IgD-negative memory B cell (primary cell): Measurements from ENCODE around the gene CCL21. TPM values are rescaled to one million over a fixed set of nuclear protein-coding genes. Genes with fewer than 3 reads are reported as not detected.
"Not testable (repeated sequence)": the region's sequence is repeated elsewhere in the genome, so short reads cannot be mapped to it uniquely, and the experiment has no call there.

Source experiments
- H3K27ac Mint-ChIP-seq, 3 donors: one replicate each; pipeline ENCODE4 v1.8.0; 2020 to 2022; ENCODE audit warnings: mild to moderate bottlenecking in 3 of 3, mixed read lengths in 3 of 3, moderate library complexity in 1 of 3
- H3K27me3 Mint-ChIP-seq: one replicate; pipeline ENCODE4 v1.8.0; 2021; ENCODE audit warnings: mixed read lengths
- H3K36me3 Mint-ChIP-seq: one replicate; pipeline ENCODE4 v1.8.0; 2020; ENCODE audit warnings: mild to moderate bottlenecking, mixed read lengths
- H3K4me1 Mint-ChIP-seq, 3 donors: one replicate each; pipeline ENCODE4 v1.8.0; 2020 to 2022; ENCODE audit warnings: mixed read lengths in 3 of 3, mild to moderate bottlenecking in 1 of 3
- H3K4me3 Mint-ChIP-seq, 4 donors: one replicate each; pipeline ENCODE4 v1.8.0; 2020 to 2022; ENCODE audit warnings: mild to moderate bottlenecking in 4 of 4, mixed read lengths in 4 of 4, moderate library complexity in 3 of 4
- H3K9me3 Mint-ChIP-seq, 3 donors: one replicate each; pipeline ENCODE4 v1.8.0; 2020 to 2021; ENCODE audit warnings: mixed read lengths in 3 of 3, mild to moderate bottlenecking in 1 of 3
- polyA plus RNA-seq: library from polyadenylated mRNA; unstranded; fragments of 300-500 nt; fragmentation: Illumina TruSeq; gene quantifications from one replicate; pipeline ENCODE4 v1.2.3, GENCODE V29; 2021

Gene CCL21, protein sequence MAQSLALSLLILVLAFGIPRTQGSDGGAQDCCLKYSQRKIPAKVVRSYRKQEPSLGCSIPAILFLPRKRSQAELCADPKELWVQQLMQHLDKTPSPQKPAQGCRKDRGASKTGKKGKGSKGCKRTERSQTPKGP
- polyA plus RNA-seq = not detected

DNA sequence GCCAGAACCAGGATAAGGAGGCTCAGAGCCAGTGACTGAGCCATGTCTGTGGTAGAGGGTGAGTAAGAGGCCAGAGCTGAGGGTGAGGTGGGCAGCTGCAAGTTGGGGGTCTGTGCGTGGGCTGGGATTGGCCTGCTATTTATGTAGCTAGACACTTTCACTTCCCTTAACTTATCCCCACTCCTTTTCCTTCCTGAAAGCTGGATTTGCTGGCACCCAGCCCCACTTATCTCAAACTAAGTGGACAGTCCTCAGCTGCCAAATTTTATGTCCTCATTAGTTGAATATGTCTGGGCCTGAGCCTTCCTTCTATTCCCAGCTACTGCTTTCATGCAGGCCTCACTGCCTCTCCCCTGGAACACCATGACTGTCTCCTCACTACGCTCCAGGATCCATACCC, at the start of gene CCL21:
Gene CCL21, minus strand, starts transcription at position 114 of the 400 bp plus-strand sequence. Its CDS starts 70 bp downstream, at position 44.
- no peaks in the 10 kb centered on the region for H3K4me1 Mint-ChIP-seq
- no peak within 1 kb of the TSS for H3K27ac Mint-ChIP-seq
- H3K9me3 Mint-ChIP-seq = peaks cover 0 to 5% (median 0%) of the 10 kb centered on the region in 3 donors
- no peak within 1 kb of the TSS for H3K4me3 Mint-ChIP-seq
- peaks cover 5% of the 10 kb centered on the region for H3K36me3 Mint-ChIP-seq
- peaks cover 5% of the 10 kb centered on the region for H3K27me3 Mint-ChIP-seq

DNA sequence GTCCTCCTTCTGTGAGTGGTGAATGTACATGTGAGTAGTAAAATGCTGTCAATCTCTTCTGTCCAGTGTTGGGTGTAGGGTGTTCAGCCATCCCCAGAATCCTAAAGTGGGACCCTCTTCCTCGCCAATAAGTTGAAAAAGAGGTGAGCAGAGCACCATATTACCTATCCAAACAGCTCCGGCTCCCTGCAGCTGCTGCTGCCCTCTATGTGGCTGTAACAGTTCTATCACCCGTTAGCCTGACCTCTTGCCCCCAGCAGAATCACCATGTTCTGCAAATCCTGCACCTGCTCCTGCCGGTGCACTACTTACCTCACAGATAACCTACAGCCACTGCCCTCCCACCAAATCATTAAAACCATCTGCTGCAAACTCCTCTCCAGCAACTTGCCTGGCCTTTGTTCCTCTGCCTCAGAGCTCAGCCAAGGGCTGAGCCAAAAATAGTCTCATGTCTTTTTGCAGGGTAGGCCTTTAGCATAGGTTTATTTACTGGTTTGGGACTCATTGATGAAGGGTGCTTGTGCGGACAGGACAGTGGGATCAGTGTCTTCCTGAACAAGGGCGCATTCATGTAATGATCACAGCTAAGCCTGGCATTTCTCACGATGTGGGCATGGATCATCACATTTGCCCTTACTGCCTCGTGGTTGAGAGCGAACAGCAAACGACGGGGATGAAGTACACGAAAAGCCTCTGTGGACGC, 49.6 kb upstream of the CCL21 start:
- Mint-ChIP-seq H3K27me3 (peaks cover 24% of the 10 kb centered on the region), H3K4me1 (peaks cover 0 to 1% (median under 1%) of the 10 kb centered on the region in 3 donors), H3K4me3 (no peak overlapping the region), H3K27ac (no peak overlapping the region), H3K9me3 (peaks cover 0 to 4% (median 0%) of the 10 kb centered on the region in 3 donors), H3K36me3 (no peaks in the 10 kb centered on the region)

DNA sequence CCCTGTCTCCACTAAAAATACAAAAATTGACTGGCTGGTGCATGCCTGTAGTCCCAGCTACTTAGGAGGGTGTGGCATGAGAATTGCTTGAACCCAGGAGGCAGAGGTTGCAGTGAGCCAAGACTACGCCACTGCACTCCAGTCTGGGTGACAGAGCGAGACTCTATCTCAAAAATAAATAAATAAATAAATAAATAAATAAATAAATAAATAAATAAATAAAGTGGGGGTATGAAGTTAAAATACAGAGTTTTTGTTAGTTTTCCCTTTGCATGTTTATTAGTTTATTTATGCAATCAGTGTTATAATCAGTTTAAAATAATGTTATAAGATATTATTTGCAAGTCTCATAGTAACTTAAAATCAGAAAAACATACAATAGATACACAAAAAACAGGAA, 40.4 kb upstream of the CCL21 start:
- H3K36me3 Mint-ChIP-seq, H3K27ac Mint-ChIP-seq, H3K9me3 Mint-ChIP-seq, H3K4me3 Mint-ChIP-seq: not testable (repeated sequence)
- H3K4me1 Mint-ChIP-seq = peaks cover 1 to 11% (median 4%) of the 10 kb centered on the region in 3 donors
- H3K27me3 Mint-ChIP-seq = peaks cover 23% of the 10 kb centered on the region

DNA sequence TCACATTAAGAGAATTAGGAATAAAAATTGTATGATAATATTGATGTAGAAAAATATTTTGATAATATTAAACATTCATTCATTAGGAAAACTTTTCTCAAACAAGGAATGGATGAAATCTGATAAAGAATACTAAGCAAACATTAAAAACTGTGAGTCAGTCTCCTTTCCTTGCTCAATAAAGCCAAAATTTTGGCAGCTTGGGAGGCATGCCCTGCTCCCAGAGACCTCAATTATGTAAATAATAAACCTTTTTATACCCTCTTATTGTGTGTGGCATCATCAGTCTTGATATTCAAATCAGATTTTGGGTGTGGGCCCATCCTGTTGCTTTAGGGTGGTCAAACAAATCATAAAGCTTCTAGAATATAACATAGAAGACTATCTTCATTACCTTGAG, 36.6 kb upstream of the CCL21 start:
- H3K4me1 Mint-ChIP-seq = no peaks in the 10 kb centered on the region
- peaks cover 24% of the 10 kb centered on the region for H3K27me3 Mint-ChIP-seq

DNA sequence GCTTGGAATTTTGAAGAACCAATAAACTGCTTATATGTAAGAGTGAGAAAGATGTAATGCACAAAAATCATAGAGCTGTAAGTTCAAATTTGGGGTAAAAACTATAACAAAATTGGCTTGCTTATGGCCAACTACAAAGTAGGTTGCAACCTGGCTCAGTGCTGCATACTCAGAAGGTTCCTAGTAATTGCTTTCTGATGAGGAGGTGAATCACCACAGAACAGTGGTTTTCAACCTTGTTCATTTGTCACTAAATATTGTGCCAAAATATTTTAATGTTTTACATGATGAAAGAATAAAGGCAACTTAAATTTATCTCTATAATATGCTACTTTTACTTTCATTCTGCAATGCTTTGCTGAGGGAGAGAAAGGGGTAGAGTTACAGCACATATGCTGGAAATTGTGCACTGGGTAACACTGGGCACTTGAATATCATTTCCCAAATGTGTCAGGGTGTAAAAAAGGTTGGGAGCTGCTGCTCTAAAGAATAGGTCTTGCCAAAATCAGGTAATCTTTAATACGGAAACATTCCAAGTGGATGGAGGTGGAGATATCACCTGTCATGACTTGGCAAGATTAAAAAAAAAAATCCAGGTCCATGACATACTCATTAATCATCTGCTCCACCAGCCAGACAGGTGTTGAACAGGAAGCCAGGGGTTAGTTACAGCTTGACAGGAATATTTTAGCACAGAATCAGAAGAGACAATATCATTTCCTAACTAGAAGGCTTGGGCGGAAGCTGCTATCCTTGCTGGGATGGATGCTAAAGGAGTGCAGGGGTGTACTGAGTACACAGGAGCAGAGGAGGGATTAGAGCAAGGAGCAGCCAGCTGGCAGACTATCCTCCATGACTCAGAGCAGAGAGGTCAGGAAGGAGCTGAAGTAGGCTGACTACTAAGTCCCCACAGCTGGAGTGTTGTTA, 34.6 kb upstream of the CCL21 start:
- peaks cover 0 to 5% (median 5%) of the 10 kb centered on the region in 3 donors for H3K9me3 Mint-ChIP-seq
- H3K27me3 Mint-ChIP-seq = peaks cover 21% of the 10 kb centered on the region
- no peak overlapping the region for H3K27ac Mint-ChIP-seq
- H3K36me3 Mint-ChIP-seq = peaks cover 1% of the 10 kb centered on the region
- H3K4me3 Mint-ChIP-seq = no peak overlapping the region
- H3K4me1 Mint-ChIP-seq = no peaks in the 10 kb centered on the region

More for the DNA sequence above, 36.6 kb upstream of the CCL21 start:
- Mint-ChIP-seq H3K27ac (no peak overlapping the region), H3K9me3 (peaks cover 0 to 5% (median 5%) of the 10 kb centered on the region in 3 donors), H3K4me3 (no peak overlapping the region), H3K36me3 (peaks cover 1% of the 10 kb centered on the region)

DNA sequence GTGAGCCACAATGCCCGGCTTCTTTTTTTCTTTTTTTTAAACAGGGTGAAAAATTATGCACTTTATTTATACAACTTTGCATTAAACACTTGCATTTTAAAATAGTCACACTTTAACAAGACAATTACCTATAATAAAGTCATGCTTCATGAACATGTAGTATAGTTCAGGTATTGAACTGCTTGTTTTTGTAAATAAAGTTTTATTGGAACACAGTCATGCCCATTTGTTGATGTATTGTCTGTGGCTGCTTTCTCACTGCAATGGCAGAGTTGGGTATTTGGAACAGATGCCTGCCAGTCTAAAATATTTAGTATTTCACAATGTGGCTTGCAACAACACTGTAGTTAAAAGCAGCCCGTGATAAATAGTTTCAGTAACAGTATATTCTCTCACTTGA, 32.8 kb upstream of the CCL21 start:
- H3K9me3 Mint-ChIP-seq = peaks cover 0 to 5% (median 4%) of the 10 kb centered on the region in 3 donors
- H3K27me3 Mint-ChIP-seq = peaks cover 20% of the 10 kb centered on the region
- no peak overlapping the region for H3K27ac Mint-ChIP-seq
- no peak overlapping the region for H3K4me3 Mint-ChIP-seq
- H3K4me1 Mint-ChIP-seq = no peaks in the 10 kb centered on the region
- no peaks in the 10 kb centered on the region for H3K36me3 Mint-ChIP-seq

DNA sequence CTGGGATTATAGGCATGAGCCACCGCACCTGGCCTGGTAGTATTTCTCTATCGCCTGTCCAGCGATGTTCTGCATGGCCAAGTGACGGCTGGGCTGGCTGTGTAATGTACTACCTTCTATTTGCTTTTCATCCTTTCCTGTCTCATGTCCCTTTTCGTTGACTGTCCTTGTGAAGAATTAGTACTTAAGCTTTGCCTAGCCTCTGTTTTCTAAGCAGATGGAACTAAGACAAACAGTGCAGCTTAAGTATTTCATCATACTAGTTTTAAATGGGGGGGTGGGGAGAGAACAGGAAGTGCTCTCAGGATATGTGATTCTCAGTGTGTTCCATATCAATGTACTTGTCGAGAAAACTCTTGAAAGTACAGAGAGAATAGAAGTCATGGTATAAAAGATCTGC, 31.7 kb upstream of the CCL21 start:
- no peak overlapping the region for H3K27ac Mint-ChIP-seq
- H3K9me3 Mint-ChIP-seq = no peaks in the 10 kb centered on the region
- no peaks in the 10 kb centered on the region for H3K36me3 Mint-ChIP-seq
- no peak overlapping the region for H3K4me3 Mint-ChIP-seq
- peaks cover 15% of the 10 kb centered on the region for H3K27me3 Mint-ChIP-seq
- H3K4me1 Mint-ChIP-seq = no peaks in the 10 kb centered on the region

DNA sequence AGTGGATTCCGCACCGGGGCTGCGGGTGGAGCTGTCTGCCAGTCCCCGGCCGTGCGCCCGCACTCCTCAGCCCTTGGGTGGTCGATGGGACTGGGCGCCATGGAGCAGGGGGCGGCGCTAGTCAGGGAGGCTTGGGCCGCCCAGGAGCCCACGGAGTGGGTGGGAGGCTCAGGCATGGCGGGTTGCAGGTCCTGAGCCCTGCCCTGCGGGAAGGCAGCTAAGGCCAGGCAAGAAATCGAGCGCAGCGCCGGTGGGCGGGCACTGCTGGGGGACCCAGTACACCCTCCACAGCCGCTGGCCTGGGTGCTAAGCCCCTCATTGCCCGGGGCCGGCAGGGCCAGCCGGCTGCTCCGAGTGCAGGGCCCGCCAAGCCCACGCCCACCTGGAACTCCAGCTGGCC, 30.2 kb upstream of the CCL21 start:
- H3K4me3 Mint-ChIP-seq, H3K4me1 Mint-ChIP-seq, H3K36me3 Mint-ChIP-seq, H3K9me3 Mint-ChIP-seq, H3K27ac Mint-ChIP-seq: not testable (repeated sequence)
- peaks cover 13% of the 10 kb centered on the region for H3K27me3 Mint-ChIP-seq

DNA sequence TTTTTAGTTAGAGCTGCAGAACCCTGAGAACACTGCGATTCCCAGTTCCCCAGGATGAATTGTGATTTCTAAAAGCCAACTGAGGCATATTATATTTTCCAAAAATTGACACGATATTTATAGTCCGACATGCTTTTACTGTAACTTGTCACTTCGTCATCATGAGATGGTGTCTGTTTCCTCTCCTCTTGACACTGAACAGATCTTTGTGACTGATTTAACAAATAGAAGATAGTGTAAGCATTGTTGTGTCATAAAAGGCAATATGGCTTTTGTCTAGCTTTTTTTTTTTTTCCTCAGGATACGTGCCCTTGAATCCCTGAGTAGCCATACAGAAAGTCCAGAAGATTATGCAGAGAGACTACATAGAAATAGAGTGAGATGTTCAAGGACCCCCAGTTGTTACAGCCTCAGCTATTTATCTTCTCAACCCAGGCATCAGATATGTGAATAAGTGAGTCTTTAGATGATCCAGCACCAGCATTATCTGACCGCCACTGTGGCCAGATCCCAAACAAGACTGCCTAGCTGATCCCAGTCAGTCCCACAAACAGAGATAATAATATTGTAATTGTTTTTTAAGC, 27.8 kb upstream of the CCL21 start:
- Mint-ChIP-seq H3K27ac (no peak overlapping the region), H3K27me3 (peaks cover 13% of the 10 kb centered on the region), H3K9me3 (no peaks in the 10 kb centered on the region), H3K36me3 (no peaks in the 10 kb centered on the region), H3K4me1 (no peaks in the 10 kb centered on the region), H3K4me3 (no peak overlapping the region)

DNA sequence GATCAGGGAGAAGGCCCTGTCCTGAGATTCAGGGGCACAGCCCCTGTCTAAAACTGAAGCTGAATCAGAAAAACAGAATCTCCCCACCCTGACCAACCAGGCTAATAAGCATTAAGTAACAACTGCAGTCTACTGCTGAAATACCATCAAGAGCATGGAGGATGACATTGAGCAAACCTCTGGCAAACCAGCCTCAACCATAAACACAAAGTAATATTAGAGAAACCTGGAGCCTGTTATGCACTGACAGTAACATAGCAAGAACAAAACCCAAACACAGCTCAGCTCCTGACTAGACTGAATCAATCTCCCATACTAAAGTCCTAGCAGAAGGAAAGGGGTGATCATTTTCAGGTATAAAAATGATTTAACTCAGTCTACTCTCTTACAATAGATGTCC, 24.8 kb upstream of the CCL21 start:
- H3K27me3 Mint-ChIP-seq = peaks cover 6% of the 10 kb centered on the region
- H3K9me3 Mint-ChIP-seq = no peaks in the 10 kb centered on the region
- no peaks in the 10 kb centered on the region for H3K4me1 Mint-ChIP-seq
- peaks cover 2% of the 10 kb centered on the region for H3K36me3 Mint-ChIP-seq
- no peak overlapping the region for H3K4me3 Mint-ChIP-seq
- H3K27ac Mint-ChIP-seq = no peak overlapping the region

DNA sequence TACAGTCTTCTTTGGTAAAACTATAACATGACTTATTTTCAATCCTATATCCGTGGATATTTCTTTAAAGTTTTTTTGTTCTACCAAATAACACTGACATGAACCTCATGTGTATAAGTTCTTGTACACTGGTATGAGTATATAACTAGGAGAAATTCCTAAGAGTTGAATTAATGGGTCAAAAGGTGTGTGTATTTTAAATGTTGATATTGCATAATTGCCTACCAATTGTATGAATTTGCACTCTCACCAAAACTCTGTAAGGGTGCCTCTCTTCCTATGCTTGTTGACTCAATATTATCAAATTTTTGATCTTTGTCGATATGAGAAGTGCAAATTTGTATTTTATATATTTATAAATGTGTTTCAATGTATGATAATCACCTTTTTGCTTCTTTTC, 22.9 kb upstream of the CCL21 start:
- peaks cover 3% of the 10 kb centered on the region for H3K27me3 Mint-ChIP-seq
- H3K9me3 Mint-ChIP-seq = no peaks in the 10 kb centered on the region
- H3K27ac Mint-ChIP-seq = no peak overlapping the region
- H3K4me1 Mint-ChIP-seq = no peaks in the 10 kb centered on the region
- H3K4me3 Mint-ChIP-seq = no peak overlapping the region
- H3K36me3 Mint-ChIP-seq = peaks cover 5% of the 10 kb centered on the region

DNA sequence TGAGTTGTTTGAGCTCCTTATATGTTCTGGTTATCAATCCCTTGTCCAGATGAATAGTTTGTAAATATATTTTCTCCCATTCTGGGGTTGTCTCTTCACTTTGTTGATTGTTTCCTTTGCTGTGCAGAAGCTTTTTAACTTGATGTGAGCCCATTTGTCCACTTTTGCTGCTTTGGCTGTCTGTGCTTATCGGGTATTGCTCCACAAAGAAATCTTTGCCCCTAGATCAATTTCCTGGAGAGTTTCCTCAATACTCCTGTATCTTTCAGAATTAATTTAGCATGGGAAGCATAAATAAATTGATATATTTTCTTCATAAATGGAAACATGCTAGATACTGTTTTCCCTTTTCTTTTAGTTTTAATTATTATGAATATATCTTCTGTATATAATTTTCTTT, 22.5 kb upstream of the CCL21 start:
- Mint-ChIP-seq H3K9me3 (no peaks in the 10 kb centered on the region), H3K27me3 (no peaks in the 10 kb centered on the region), H3K4me1 (no peaks in the 10 kb centered on the region), H3K36me3 (peaks cover 5% of the 10 kb centered on the region), H3K4me3 (no peak overlapping the region), H3K27ac (no peak overlapping the region)

DNA sequence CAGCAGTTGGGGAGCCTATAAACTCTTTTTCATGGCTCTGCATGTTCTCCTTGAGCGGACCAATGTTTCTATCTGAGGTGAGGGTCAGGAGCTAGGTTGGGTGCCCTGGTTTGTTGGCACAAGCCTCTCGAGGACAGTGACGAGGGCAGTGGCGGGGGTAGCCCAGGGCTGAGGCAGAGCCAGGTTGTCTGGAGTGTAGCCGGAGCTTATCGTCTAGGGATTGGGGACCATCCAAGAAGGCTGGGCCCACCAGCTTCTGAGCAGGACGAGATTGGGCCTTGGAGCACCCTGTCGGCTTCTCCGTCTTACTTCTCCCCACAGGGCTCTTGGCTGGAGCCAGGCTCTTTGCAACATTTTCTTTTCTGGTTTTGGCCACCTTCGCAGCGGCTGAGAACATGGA, 13.2 kb upstream of the CCL21 start:
- Mint-ChIP-seq H3K4me3 (no peak overlapping the region), H3K9me3 (no peaks in the 10 kb centered on the region), H3K27ac (no peak overlapping the region), H3K27me3 (no peaks in the 10 kb centered on the region), H3K36me3 (peaks cover 2% of the 10 kb centered on the region), H3K4me1 (peaks cover 0 to 2% (median 0%) of the 10 kb centered on the region in 3 donors)

DNA sequence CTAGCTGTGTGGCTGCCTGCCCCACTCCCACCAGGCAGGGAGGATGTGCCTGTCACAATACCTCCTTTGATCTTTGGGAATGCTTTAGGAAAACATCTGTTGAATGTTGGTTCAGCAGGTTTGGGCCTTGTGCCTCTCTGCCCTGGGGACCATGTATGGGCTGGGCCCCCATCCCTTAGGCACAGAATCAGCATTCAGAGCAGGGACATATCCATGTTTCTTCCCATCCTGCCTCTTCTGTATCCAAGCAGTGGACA, 9.8 kb upstream of the CCL21 start:
- H3K27me3 Mint-ChIP-seq, H3K9me3 Mint-ChIP-seq, H3K4me1 Mint-ChIP-seq, H3K4me3 Mint-ChIP-seq, H3K27ac Mint-ChIP-seq, H3K36me3 Mint-ChIP-seq: not testable (repeated sequence)

DNA sequence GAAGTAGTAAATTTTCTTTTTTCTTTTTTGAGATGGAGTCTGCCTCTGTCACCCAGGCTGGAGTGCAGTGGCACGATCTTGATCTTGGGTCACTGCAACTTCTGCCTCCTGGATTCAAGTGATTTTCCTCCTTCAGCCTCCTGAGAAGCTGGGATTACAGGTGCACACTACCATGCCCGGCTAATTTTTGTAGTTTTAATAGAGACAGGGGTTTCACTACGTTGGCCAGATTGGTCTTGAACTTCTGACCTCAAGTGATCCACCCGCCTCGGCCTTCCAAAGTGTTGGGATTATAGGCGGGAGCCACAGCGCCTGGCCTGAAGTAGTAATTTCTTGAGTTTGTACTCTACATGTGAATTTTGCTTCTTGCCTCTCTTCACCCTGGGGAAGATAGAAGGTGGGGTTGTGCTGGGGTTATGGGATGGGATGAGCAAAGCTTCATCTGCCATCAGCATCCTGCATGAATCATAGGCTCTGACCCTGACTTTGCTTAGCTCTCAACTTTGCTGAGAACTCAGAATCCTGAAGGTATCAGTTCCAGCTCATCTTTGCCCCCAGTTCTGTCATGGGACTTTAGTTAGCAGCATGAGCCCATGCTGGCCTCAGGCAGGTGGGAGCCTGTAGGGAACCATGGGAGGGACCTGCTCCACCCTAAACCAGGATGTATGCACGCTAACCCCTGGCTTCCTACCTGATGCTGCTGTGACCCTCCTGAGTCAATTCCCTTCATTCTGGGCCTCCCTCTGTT, 9.3 kb upstream of the CCL21 start:
- Mint-ChIP-seq H3K27me3 (peaks cover 3% of the 10 kb centered on the region), H3K27ac (no peak overlapping the region), H3K4me3 (no peak overlapping the region), H3K36me3 (peaks cover 2% of the 10 kb centered on the region), H3K4me1 (peaks cover 0 to 2% (median 0%) of the 10 kb centered on the region in 3 donors), H3K9me3 (no peaks in the 10 kb centered on the region)
